Measurements from ENCODE around the gene SMIM27. TPM values are rescaled to one million over a fixed set of nuclear protein-coding genes. Genes with fewer than 3 reads are reported as not detected.
"Not testable (repeated sequence)": the region's sequence is repeated elsewhere in the genome, so short reads cannot be mapped to it uniquely, and the experiment has no call there.

Gene SMIM27
- total and polyA plus RNA-seq, 3 donors from 2014 or later = 24.8 to 58.6 (median 43.3) TPM

- no peaks in the 10 kb centered on the region for H3K9me3 ChIP-seq
- TF ChIP-seq POLR2A (IDR thresholded peaks at IDR 0.05) = no peak
- WGBS, 2 donors = 95 to 96% methylated on average over 4 of the region's 4 CpGs
These were observed 18.3 kb upstream of the SMIM27 start for GRCh38 chr9:32533816-32534215.

GRCh38 chr9:32543047-32543446 lies 9.1 kb upstream of the SMIM27 start:
- no peak overlapping the region for H3K4me3 ChIP-seq
- 88 to 93% methylated on average over 4 of the region's 4 CpGs for WGBS, 2 donors
- H3K4me1 ChIP-seq = peaks cover 4% of the 10 kb centered on the region
- H3K27ac ChIP-seq = no peak overlapping the region
- no peak for DNase-seq
- peaks cover 3% of the 10 kb centered on the region for H3K36me3 ChIP-seq (ENCODE audit: low read depth, missing control alignments)
- TF ChIP-seq CTCF (IDR thresholded peaks at IDR 0.05) = no peak
- TF ChIP-seq POLR2A (IDR thresholded peaks at IDR 0.05) = no peak
- intact Hi-C loops (cut with DNase I; ENCODE audit: low total_unique reads) = no loop called here
- no peaks in the 10 kb centered on the region for H3K9me3 ChIP-seq
- H3K27me3 ChIP-seq = no peaks in the 10 kb centered on the region

More at GRCh38 chr9:32533816-32534215, 18.3 kb upstream of the SMIM27 start:
- DNase-seq = no peak
- no peak overlapping the region for H3K27ac ChIP-seq
- no peaks in the 10 kb centered on the region for H3K36me3 ChIP-seq (ENCODE audit: low read depth, missing control alignments)
- intact Hi-C loops (cut with DNase I; ENCODE audit: low total_unique reads) = no loop called here
- no peaks in the 10 kb centered on the region for H3K4me1 ChIP-seq
- H3K27me3 ChIP-seq = no peaks in the 10 kb centered on the region
- H3K4me3 ChIP-seq = no peak overlapping the region

GRCh38 chr9:32545884-32546283 lies 6.2 kb upstream of the SMIM27 start:
- Histone ChIP-seq H3K27me3 (no peaks in the 10 kb centered on the region), H3K36me3 (ENCODE audit: low read depth, missing control alignments) (peaks cover 3% of the 10 kb centered on the region), H3K4me1 (peaks cover 17% of the 10 kb centered on the region), H3K4me3 (no peak overlapping the region), H3K27ac (no peak overlapping the region), H3K9me3 (no peaks in the 10 kb centered on the region)
- no peak for DNase-seq
- intact Hi-C loops (cut with DNase I; ENCODE audit: low total_unique reads) = no loop called here
- TF ChIP-seq POLR2A (IDR thresholded peaks at IDR 0.05) (no peak), CTCF (IDR thresholded peaks at IDR 0.05) (no peak)
- WGBS, 2 donors = 77 to 87% methylated on average over 1 of the region's 1 CpG

GRCh38 chr9:32548213-32548612 lies 3.9 kb upstream of the SMIM27 start:
- intact Hi-C loops (cut with DNase I; ENCODE audit: low total_unique reads); DNase-seq; H3K4me3 ChIP-seq; H3K27me3 ChIP-seq; H3K9me3 ChIP-seq; H3K36me3 ChIP-seq (ENCODE audit: low read depth, missing control alignments); H3K27ac ChIP-seq: not testable (repeated sequence)
- peaks cover 22% of the 10 kb centered on the region for H3K4me1 ChIP-seq
- WGBS, 2 donors = 58 to 61% methylated on average over 18 to 20 of the region's 20 CpGs

GRCh38 chr9:32550150-32550561 lies 2.0 kb upstream of the SMIM27 start:
- no peaks in the 10 kb centered on the region for H3K9me3 ChIP-seq
- H3K36me3 ChIP-seq (ENCODE audit: low read depth, missing control alignments) = peaks cover 3% of the 10 kb centered on the region
- peak; percentile 59 for DNase-seq
- no peak for TF ChIP-seq CTCF (IDR thresholded peaks at IDR 0.05)
- no peak for TF ChIP-seq POLR2A (IDR thresholded peaks at IDR 0.05)
- WGBS, 2 donors = 1 to 3% methylated on average over 10 of the region's 10 CpGs
- intact Hi-C loops (cut with DNase I; ENCODE audit: low total_unique reads) = no loop called here
- peaks cover 20% of the 10 kb centered on the region for H3K4me1 ChIP-seq
- peak overlapping the region; percentile 93 to 98 for H3K27ac ChIP-seq
- H3K27me3 ChIP-seq = no peaks in the 10 kb centered on the region
- H3K4me3 ChIP-seq = peak overlapping the region; percentile 73 to 95

GRCh38 chr9:32550562-32551275 lies 1.4 kb upstream of the SMIM27 start:
- Histone ChIP-seq H3K4me1 (peaks cover 20% of the 10 kb centered on the region), H3K4me3 (peak overlapping the region; percentile 73 to 95), H3K27ac (peak overlapping the region; percentile 93 to 98), H3K27me3 (no peaks in the 10 kb centered on the region), H3K9me3 (no peaks in the 10 kb centered on the region), H3K36me3 (ENCODE audit: low read depth, missing control alignments) (peaks cover 3% of the 10 kb centered on the region)
- peak; percentile 98 for DNase-seq
- 0% methylated on average over 7 to 50 of the region's 75 CpGs for WGBS, 2 donors
- intact Hi-C loops (cut with DNase I; ENCODE audit: low total_unique reads) = no loop called here
- peak in 1 of 3 experiments; percentile 2 for TF ChIP-seq CTCF (IDR thresholded peaks at IDR 0.05)
- no peak for TF ChIP-seq POLR2A (IDR thresholded peaks at IDR 0.05)
